H1 (cell line): ENCODE measurements around the gene TPD52L1. TPM values are rescaled to one million over a fixed set of nuclear protein-coding genes. Genes with fewer than 3 reads are reported as not detected.

Experiments
- SAP30 ChIP-seq: fragments of 300-600 bp; sonication (generic); IDR thresholded peaks from 2 replicates; pipeline ENCODE4 v1.7.1; 2012; ENCODE audit warnings: low read length, moderate library complexity, mild to moderate bottlenecking, inconsistent platforms; ENCODE audit not compliant: insufficient read depth, insufficient replicate concordance
- SUZ12 ChIP-seq: fragments of 200-600 bp; sonication (generic); IDR thresholded peaks from 2 replicates; pipeline ENCODE4 v1.6.1; 2012; ENCODE audit warnings: mild to moderate bottlenecking, inconsistent platforms, low read length, moderate library complexity, mixed read lengths
- YY1 ChIP-seq: IDR thresholded peaks from 2 replicates; pipeline ENCODE4 v1.6.1; 2011; ENCODE audit warnings: low read depth, mild to moderate bottlenecking, low read length
- polyA plus RNA-seq, 7 experiments: library from polyadenylated mRNA; depleted of rRNA in 3 of 7; stranded (reverse) in 5 of 7; unstranded in 2 of 7; fragments of >200 nt in 5 of 7; fragments of 200-250 nt in 2 of 7; gene quantifications; 1 replicate in 5 of 7; 2 replicates in 1 of 7; 4 replicates in 1 of 7; pipeline versions ENCODE4 v1.2.1 to v1.2.3, GENCODE V29; 2011 to 2013; ENCODE audit warnings: missing spikeins in 2 of 7, mixed read lengths in 2 of 7
- total RNA-seq: library from RNA; stranded (reverse); fragmentation: NEBNext Ultra II Directional; extraction: Animal tissue kit (Norgen Biotek cat#: 25700); gene quantifications from 2 replicates; pipeline ENCODE4 v1.2.1, GENCODE V29; 2021
- TF ChIP-seq, protein P1 (sequence below): fragments of 300-600 bp; sonication (generic); IDR thresholded peaks from 2 replicates; pipeline ENCODE4 v1.7.1; 2012; ENCODE audit warnings: low read length, moderate library complexity, mild to moderate bottlenecking, inconsistent platforms; ENCODE audit not compliant: insufficient replicate concordance

The TPD52L1 gene
- total and polyA plus RNA-seq, 2 of the 8 experiments (the other 6 are each of a cell fraction or from before 2014, with no cell fraction given), result 7.4 to 14.2 TPM

- TF ChIP-seq, protein P1, sequence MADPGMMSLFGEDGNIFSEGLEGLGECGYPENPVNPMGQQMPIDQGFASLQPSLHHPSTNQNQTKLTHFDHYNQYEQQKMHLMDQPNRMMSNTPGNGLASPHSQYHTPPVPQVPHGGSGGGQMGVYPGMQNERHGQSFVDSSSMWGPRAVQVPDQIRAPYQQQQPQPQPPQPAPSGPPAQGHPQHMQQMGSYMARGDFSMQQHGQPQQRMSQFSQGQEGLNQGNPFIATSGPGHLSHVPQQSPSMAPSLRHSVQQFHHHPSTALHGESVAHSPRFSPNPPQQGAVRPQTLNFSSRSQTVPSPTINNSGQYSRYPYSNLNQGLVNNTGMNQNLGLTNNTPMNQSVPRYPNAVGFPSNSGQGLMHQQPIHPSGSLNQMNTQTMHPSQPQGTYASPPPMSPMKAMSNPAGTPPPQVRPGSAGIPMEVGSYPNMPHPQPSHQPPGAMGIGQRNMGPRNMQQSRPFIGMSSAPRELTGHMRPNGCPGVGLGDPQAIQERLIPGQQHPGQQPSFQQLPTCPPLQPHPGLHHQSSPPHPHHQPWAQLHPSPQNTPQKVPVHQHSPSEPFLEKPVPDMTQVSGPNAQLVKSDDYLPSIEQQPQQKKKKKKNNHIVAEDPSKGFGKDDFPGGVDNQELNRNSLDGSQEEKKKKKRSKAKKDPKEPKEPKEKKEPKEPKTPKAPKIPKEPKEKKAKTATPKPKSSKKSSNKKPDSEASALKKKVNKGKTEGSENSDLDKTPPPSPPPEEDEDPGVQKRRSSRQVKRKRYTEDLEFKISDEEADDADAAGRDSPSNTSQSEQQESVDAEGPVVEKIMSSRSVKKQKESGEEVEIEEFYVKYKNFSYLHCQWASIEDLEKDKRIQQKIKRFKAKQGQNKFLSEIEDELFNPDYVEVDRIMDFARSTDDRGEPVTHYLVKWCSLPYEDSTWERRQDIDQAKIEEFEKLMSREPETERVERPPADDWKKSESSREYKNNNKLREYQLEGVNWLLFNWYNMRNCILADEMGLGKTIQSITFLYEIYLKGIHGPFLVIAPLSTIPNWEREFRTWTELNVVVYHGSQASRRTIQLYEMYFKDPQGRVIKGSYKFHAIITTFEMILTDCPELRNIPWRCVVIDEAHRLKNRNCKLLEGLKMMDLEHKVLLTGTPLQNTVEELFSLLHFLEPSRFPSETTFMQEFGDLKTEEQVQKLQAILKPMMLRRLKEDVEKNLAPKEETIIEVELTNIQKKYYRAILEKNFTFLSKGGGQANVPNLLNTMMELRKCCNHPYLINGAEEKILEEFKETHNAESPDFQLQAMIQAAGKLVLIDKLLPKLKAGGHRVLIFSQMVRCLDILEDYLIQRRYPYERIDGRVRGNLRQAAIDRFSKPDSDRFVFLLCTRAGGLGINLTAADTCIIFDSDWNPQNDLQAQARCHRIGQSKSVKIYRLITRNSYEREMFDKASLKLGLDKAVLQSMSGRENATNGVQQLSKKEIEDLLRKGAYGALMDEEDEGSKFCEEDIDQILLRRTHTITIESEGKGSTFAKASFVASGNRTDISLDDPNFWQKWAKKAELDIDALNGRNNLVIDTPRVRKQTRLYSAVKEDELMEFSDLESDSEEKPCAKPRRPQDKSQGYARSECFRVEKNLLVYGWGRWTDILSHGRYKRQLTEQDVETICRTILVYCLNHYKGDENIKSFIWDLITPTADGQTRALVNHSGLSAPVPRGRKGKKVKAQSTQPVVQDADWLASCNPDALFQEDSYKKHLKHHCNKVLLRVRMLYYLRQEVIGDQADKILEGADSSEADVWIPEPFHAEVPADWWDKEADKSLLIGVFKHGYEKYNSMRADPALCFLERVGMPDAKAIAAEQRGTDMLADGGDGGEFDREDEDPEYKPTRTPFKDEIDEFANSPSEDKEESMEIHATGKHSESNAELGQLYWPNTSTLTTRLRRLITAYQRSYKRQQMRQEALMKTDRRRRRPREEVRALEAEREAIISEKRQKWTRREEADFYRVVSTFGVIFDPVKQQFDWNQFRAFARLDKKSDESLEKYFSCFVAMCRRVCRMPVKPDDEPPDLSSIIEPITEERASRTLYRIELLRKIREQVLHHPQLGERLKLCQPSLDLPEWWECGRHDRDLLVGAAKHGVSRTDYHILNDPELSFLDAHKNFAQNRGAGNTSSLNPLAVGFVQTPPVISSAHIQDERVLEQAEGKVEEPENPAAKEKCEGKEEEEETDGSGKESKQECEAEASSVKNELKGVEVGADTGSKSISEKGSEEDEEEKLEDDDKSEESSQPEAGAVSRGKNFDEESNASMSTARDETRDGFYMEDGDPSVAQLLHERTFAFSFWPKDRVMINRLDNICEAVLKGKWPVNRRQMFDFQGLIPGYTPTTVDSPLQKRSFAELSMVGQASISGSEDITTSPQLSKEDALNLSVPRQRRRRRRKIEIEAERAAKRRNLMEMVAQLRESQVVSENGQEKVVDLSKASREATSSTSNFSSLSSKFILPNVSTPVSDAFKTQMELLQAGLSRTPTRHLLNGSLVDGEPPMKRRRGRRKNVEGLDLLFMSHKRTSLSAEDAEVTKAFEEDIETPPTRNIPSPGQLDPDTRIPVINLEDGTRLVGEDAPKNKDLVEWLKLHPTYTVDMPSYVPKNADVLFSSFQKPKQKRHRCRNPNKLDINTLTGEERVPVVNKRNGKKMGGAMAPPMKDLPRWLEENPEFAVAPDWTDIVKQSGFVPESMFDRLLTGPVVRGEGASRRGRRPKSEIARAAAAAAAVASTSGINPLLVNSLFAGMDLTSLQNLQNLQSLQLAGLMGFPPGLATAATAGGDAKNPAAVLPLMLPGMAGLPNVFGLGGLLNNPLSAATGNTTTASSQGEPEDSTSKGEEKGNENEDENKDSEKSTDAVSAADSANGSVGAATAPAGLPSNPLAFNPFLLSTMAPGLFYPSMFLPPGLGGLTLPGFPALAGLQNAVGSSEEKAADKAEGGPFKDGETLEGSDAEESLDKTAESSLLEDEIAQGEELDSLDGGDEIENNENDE, result no peak
- no peak for TF ChIP-seq SUZ12
- no peak for TF ChIP-seq YY1
- no peak for TF ChIP-seq SAP30
These were observed 4.1 kb upstream of the TPD52L1 start (continued) for GRCh38 chr6:125149256-125150144.
